Measurements from ENCODE around the gene ISL2. TPM values are rescaled to one million over a fixed set of nuclear protein-coding genes. Genes with fewer than 3 reads are reported as not detected.

The ISL2 gene
- total and polyA plus RNA-seq, 2 of the 13 experiments (the other 11 are each of a cell fraction or from before 2014, with no cell fraction given): 4.3 to 5.1 TPM

- no peak for TF ChIP-seq HMGA1 (CRISPR knock-in tag; conservative IDR thresholded peaks at IDR 0.05)
- no peak for TF ChIP-seq NFAT5 (CRISPR knock-in tag; IDR thresholded peaks at IDR 0.05)
- no peak for TF ChIP-seq PLRG1 (conservative IDR thresholded peaks at IDR 0.05)
- no peak for TF ChIP-seq RARG (CRISPR knock-in tag; IDR thresholded peaks at IDR 0.05; ENCODE audit: low read depth)
- TF ChIP-seq HNRNPUL1 (IDR thresholded peaks at IDR 0.05; ENCODE audit: low read depth, low read length): no peak
- TF ChIP-seq MIXL1 (CRISPR knock-in tag; IDR thresholded peaks at IDR 0.05): no peak
- TF ChIP-seq ZNF503 (CRISPR knock-in tag; IDR thresholded peaks at IDR 0.05): no peak
- peak; percentile 53; the same call in 1 of the 2 replicates for TF ChIP-seq AHDC1 (CRISPR knock-in tag; IDR thresholded peaks at IDR 0.05; ENCODE audit: borderline replicate concordance)
- TF ChIP-seq MAF1 (CRISPR knock-in tag; IDR thresholded peaks at IDR 0.05; ENCODE audit: borderline replicate concordance): 0 out of 2 replicates have a peak, but pooled peaks have one; percentile 22
- no peak for TF ChIP-seq ZNF776 (CRISPR knock-in tag; IDR thresholded peaks at IDR 0.05)
- peak; percentile 82 for TF ChIP-seq KDM2A (CRISPR knock-in tag; IDR thresholded peaks at IDR 0.05; ENCODE audit: borderline replicate concordance, low read depth)
- no peak for TF ChIP-seq ZNF3 (CRISPR knock-in tag; IDR thresholded peaks at IDR 0.05)
- TF ChIP-seq ZSCAN5A (CRISPR knock-in tag; IDR thresholded peaks at IDR 0.05; ENCODE audit: borderline replicate concordance): peak; percentile 51; the same call in 1 of the 2 replicates
- no peak for TF ChIP-seq ZNF572 (CRISPR knock-in tag; IDR thresholded peaks at IDR 0.05)
- peak; percentile 76; the same call in 1 of the 2 replicates for TF ChIP-seq ZFP90 (CRISPR knock-in tag; IDR thresholded peaks at IDR 0.05; ENCODE audit: borderline replicate concordance)
Measured at GRCh38 chr15:76336254-76337058, at the start of gene ISL2 (continued).
